TTC549 (cell line): ENCODE data around the gene MAN2C1.
"Not testable (repeated sequence)": the region's sequence is repeated elsewhere in the genome, so short reads cannot be mapped to it uniquely, and the experiment has no call there.

ENCODE experiments used
- FAIRE-seq: peaks from 2 replicates; lab custom pipeline; 2012; peaks lifted over from hg19 to GRCh38; lab: Jason Lieb, UNC

The MAN2C1 gene

GRCh38 chr15:75342221-75342620 is 26.2 kb downstream of the MAN2C1 start:
- no peak for FAIRE-seq

- no peak for FAIRE-seq
These were observed 28.7 kb downstream of the MAN2C1 start for GRCh38 chr15:75339531-75340240.

- FAIRE-seq, result no peak
These were observed 29.7 kb downstream of the MAN2C1 start for GRCh38 chr15:75338661-75339240.

GRCh38 chr15:75335705-75336355 is 32.6 kb downstream of the MAN2C1 start, which contains the start of gene COMMD4:
Gene COMMD4 (plus strand): TSS chr15:75336063. CDS start chr15:75336090, 27 bp downstream.
- FAIRE-seq, result no peak

- FAIRE-seq, result no peak
These were observed 33.1 kb downstream of the MAN2C1 start for GRCh38 chr15:75335313-75335704.

GRCh38 chr15:75333654-75334419 is 34.6 kb downstream of the MAN2C1 start:
- not testable (repeated sequence) for FAIRE-seq

- FAIRE-seq, result not testable (repeated sequence)
These were observed 36.3 kb downstream of the MAN2C1 start for GRCh38 chr15:75332093-75332492.

GRCh38 chr15:75329571-75329970 is 38.8 kb downstream of the MAN2C1 start:
- no peak for FAIRE-seq

GRCh38 chr15:75328493-75329314 is 39.7 kb downstream of the MAN2C1 start:
- no peak for FAIRE-seq

- no peak for FAIRE-seq
These were observed 40.9 kb downstream of the MAN2C1 start for GRCh38 chr15:75327491-75327890.

- FAIRE-seq, result no peak
These were observed 41.4 kb downstream of the MAN2C1 start for GRCh38 chr15:75327005-75327404.

- FAIRE-seq, result no peak
These were observed 42.5 kb downstream of the MAN2C1 start for GRCh38 chr15:75325922-75326321.

GRCh38 chr15:75321711-75322110 is 46.7 kb downstream of the MAN2C1 start:
- FAIRE-seq, result no peak

GRCh38 chr15:75319231-75319897 is 49.0 kb downstream of the MAN2C1 start:
- FAIRE-seq, result not testable (repeated sequence)

- no peak for FAIRE-seq
These were observed 53.7 kb downstream of the MAN2C1 start for GRCh38 chr15:75314552-75315290.

GRCh38 chr15:75313116-75313845 is 55.1 kb downstream of the MAN2C1 start:
- FAIRE-seq, result no peak

GRCh38 chr15:75312548-75312947 is 55.9 kb downstream of the MAN2C1 start:
- FAIRE-seq, result not testable (repeated sequence)

- no peak for FAIRE-seq
These were observed 58.7 kb downstream of the MAN2C1 start for GRCh38 chr15:75309711-75310110.

GRCh38 chr15:75307778-75308390 is 60.5 kb downstream of the MAN2C1 start:
- no peak for FAIRE-seq
